GM21825 (cell line): ENCODE results near the gene PPP1R3G.
A peak's percentile ranks its signal among the peaks of the same experiment; 100 is the strongest.
"Not testable (repeated sequence)": the region's sequence is repeated elsewhere in the genome, so short reads cannot be mapped to it uniquely, and the experiment has no call there.

ENCODE experiments used
- ATAC-seq: cut with Tn5 transposase; IDR thresholded peaks from one replicate; pipeline ENCODE4 v1.9.1; 2021; ENCODE audit warnings: mild to moderate bottlenecking, moderate library complexity; ENCODE audit not compliant: unreplicated experiment

PPP1R3G gene

GRCh38 chr6:5116243-5116991, 31.3 kb downstream of the PPP1R3G start:
- no peak for ATAC-seq

GRCh38 chr6:5119090-5119951, 34.2 kb downstream of the PPP1R3G start:
- no peak for ATAC-seq

- ATAC-seq: no peak
Observed at GRCh38 chr6:5120011-5120410, 34.9 kb downstream of the PPP1R3G start.

GRCh38 chr6:5120543-5120942, 35.4 kb downstream of the PPP1R3G start:
- not testable (repeated sequence) for ATAC-seq

GRCh38 chr6:5121479-5121878, 36.3 kb downstream of the PPP1R3G start:
- no peak for ATAC-seq

GRCh38 chr6:5121956-5122355, 36.8 kb downstream of the PPP1R3G start:
- ATAC-seq: no peak

- ATAC-seq: no peak
Observed at GRCh38 chr6:5122504-5123112, 37.5 kb downstream of the PPP1R3G start.

- no peak for ATAC-seq
Observed at GRCh38 chr6:5123296-5124143, 38.4 kb downstream of the PPP1R3G start.

- no peak for ATAC-seq
Observed at GRCh38 chr6:5124526-5124925, 39.4 kb downstream of the PPP1R3G start.

- no peak for ATAC-seq
Observed at GRCh38 chr6:5125152-5126006, 40.2 kb downstream of the PPP1R3G start.

GRCh38 chr6:5126214-5126613, 41.1 kb downstream of the PPP1R3G start:
- no peak for ATAC-seq

- ATAC-seq: no peak
Observed at GRCh38 chr6:5127106-5127687, 42.1 kb downstream of the PPP1R3G start.

- no peak for ATAC-seq
Observed at GRCh38 chr6:5128351-5128750, 43.2 kb downstream of the PPP1R3G start.

GRCh38 chr6:5130135-5130866, 45.2 kb downstream of the PPP1R3G start:
- ATAC-seq: no peak

GRCh38 chr6:5132731-5133130, 47.6 kb downstream of the PPP1R3G start:
- peak; percentile 93 for ATAC-seq

- ATAC-seq: no peak
Observed at GRCh38 chr6:5133943-5134342, 48.8 kb downstream of the PPP1R3G start.

- ATAC-seq: no peak
Observed at GRCh38 chr6:5135788-5136376, 50.7 kb downstream of the PPP1R3G start.

- ATAC-seq: no peak
Observed at GRCh38 chr6:5136851-5137250, 51.7 kb downstream of the PPP1R3G start.
